Skeletal muscle cell (primary cell): Measurements from ENCODE around the gene PDIK1L.

ENCODE experiments used
- DNase-seq: peaks from one replicate; pipeline ENCODE4 v3.0.0-alpha.2; 2010; ENCODE audit warnings: low read depth
- H3K4me3 ChIP-seq: 2 replicates; pipeline ENCODE4 v1.5.1; 2011; ENCODE audit warnings: low read depth, mild to moderate bottlenecking, control low read depth, low read length, moderate library complexity

The PDIK1L gene

GRCh38 chr1:26145041-26145959 lies 33.7 kb downstream of the PDIK1L start:
- H3K4me3 ChIP-seq = no peak overlapping the region
- peak; percentile 39 for DNase-seq

- H3K4me3 ChIP-seq = no peak overlapping the region
- DNase-seq = no peak
These were observed 34.3 kb downstream of the PDIK1L start for GRCh38 chr1:26145960-26146294.

- DNase-seq = no peak
- H3K4me3 ChIP-seq = no peak overlapping the region
These were observed 37.3 kb downstream of the PDIK1L start for GRCh38 chr1:26148887-26149286.

GRCh38 chr1:26153966-26154532 lies 42.4 kb downstream of the PDIK1L start:
- DNase-seq = no peak

DNA sequence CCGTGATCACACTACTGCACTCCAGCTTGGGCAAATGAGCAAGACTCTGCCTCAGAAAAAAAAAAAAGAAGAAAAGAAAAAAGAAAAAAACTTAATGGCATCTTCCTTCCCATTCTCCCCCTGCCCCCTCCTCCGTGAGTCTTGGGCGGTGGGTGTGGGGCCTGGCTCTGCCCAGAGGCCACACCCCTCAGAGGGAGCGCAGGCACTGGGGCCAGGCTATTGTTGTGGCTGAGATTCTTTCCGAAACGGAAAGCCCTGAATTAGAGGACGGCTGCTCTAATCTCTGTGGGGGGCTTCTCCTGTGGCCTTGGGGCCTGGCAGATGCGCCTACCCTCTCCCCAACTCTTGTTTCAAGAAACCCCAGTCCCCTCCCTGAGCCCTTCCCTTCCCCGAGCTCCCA lies 43.1 kb downstream of the PDIK1L start:
- H3K4me3 ChIP-seq = no peak overlapping the region
- DNase-seq = no peak

More at GRCh38 chr1:26153966-26154532, 42.4 kb downstream of the PDIK1L start:
- no peak overlapping the region for H3K4me3 ChIP-seq

DNA sequence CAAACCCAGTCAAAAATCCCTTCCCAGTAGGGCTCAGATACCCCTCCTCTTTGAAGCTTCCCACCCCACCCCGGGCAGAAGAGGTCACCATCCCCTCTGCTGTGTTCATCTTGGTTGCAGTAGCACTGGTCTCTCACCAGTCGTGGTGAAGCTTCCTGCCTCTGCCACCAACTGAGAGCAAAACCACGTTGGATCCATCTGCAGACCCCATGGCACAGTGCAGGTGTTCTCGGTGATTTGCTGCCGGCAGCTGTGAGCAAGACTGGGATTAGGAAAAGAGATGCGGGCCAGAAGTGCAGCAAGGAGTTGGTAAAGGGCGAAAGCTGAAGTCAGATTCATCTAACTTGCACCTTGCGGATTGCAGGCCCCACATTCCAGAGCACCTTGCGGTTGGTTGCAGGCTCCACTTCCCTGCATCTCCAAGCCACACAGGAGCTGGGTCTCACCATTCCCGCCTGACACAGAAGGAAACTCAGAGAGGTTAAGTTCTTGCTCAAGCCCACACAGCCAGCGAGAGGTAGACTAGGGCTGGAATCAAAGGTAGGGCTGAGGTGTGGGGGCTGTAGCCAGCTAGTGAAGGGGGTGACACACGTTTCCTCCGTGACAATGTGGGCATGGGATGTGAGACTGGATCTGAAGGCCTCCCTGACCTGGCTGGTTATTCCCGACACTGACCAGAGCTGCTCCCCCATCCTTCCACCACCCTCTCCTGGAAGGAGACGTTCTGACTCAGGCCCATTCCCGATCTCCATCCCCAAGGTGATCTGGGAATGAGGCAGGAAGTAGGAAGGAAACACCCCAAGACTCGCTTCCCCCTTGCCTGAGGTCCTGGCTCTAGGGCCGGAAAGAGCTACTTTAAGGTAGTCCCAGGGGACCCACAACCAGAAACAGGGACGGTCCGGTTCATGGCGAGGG lies 44.0 kb downstream of the PDIK1L start:
- no peak for DNase-seq
- H3K4me3 ChIP-seq = no peak overlapping the region

DNA sequence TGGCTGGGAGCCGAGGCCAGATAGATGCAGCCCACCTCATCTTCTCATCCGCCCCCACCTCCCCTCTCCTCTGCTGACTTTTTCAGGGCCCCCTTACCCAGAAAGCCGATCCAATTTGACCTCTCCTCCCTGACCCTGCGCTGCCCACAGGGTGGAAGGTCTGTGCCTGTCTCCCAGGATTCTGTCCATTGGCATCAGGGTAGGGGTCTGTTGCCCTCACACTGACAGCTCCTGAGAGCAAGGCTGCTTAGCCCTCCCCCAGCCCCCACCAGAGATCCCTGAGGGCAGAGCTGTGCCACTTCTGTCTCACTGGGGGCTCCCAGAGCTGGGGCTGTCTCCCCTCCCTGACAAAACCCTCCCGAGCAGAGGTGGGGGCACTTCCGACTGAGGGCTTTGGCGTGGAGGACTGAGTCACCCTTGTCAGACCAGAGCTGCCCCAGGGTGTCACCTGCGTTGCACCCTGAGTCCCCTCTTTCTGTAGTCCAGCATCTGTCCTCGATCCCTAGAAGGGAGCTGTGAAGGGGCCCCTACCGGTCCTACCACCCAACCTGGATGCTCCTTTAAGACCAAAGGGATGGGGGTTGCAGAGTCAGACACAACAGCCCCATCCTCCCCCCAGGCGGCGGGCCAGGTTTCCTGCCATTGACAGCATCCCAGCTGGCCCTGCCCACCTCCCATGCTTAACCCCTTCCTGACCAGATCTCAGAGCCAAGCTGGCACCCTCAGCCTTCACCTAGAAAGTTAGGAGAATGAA lies 44.8 kb downstream of the PDIK1L start:
- DNase-seq = no peak
- no peak overlapping the region for H3K4me3 ChIP-seq

DNA sequence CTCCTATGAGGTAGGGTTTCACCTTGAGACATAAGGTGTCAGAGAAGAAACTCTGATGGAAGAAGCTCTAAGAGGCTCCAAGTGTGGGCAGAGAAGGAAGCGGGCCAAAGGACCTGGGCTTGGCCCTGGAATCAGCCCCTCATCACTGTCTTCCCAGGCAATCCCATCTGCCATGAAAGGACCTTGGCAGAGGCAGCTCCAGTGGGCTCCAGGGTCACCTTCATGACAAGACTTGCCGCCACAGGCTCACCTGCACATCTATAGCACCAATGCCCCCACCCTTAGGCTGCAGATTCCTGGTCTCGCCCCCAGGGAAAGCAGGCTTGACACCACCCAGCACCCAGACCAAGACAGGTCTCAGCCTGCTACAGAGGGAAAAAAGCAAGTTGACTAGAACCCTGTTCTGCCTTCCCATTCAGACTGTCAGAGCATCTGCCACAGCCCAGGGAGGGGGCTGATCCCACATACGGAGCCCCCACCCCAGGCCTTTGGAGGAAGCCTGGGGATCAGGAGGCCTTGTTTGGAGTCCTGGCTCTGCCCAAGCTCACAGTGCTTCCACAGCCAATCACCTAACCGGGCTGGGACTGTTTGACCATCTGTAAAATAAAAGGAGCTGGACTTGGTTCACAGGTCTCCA lies 46.8 kb downstream of the PDIK1L start:
- no peak for DNase-seq

DNA sequence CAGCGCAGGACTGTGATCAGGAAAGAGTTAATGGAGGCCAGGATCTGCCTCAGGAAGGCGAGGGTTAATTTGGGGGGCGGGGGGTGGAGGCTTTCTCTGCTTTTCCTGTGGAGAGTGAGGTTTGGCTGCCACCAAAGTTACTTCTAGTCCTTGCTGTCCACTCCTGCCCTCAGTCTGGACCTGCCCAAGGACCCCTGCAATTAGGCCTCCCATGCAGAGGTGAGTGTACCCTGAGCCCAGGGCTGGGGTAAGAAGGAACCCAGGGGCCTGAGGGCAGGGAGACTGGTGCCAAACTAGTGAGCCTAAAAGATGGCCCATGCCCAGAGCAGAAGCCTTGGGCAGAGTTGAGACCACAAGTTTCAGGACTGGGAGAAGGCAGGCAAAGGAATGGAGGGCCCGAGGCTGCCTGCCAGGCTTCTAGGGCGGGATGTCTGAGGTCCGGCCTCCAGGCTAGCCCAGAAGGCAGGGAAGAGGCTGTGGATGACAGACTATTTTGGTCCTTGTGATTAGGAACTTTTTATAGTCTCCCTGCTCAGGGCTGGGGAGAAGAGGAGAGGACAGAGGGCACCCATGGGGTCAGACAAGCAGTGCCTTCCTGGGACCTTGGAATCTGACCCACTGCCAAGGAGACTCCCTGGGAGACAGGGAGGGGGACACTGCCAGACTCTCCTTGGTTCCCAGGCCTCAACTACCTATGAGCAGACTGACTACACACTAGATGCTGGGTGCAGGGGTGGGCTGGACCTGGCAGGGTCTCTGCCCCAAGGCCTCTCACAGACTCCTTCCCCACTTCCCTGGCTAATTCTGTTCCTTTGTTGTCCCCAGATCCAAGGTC lies 47.5 kb downstream of the PDIK1L start, which contains the start of gene FAM110D:
FAM110D (plus strand) TSS at position 172 of the 835 bp plus-strand sequence. CDS start 2,213 bp downstream, outside the sequence.
- no peak for DNase-seq
- H3K4me3 ChIP-seq = no peak within 1 kb of the TSS

More for the DNA sequence above, 46.8 kb downstream of the PDIK1L start:
- H3K4me3 ChIP-seq = no peak overlapping the region

GRCh38 chr1:26159743-26160039 lies 48.1 kb downstream of the PDIK1L start:
- DNase-seq = no peak
- no peak overlapping the region for H3K4me3 ChIP-seq

- peak overlapping the region; percentile 46 for H3K4me3 ChIP-seq
- no peak for DNase-seq
These were observed 49.1 kb downstream of the PDIK1L start for GRCh38 chr1:26160527-26161414.

DNA sequence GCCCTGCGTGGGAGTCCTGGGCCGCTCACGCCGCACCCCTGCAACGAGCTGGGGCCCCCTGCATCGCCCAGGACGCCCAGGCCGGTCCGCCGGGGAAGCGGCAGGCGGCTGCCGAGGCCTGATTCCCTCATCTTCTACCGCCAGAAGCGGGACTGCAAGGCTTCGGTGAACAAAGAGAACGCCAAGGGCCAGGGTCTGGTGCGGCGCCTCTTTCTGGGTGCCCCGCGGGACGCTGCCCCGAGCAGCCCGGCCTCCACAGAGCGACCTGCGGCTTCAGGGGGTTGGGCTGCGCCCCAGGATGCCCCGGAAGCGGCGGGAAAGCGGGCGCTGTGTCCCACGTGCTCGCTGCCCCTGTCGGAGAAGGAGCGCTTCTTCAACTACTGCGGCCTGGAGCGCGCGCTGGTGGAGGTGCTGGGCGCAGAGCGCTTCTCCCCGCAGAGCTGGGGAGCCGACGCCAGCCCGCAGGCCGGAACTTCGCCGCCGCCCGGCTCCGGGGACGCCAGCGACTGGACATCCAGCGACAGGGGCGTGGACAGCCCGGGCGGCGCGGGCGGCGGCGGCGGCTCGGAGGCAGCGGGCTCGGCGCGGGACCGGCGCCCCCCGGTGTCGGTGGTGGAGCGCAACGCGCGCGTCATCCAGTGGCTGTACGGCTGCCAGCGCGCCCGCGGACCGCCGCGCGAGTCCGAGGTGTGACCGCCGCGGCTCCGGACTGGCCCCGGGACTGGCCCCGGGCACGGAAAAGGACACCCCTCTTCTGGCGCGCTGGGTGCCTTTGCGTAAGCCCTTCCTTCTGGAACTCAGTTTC lies 50.0 kb downstream of the PDIK1L start:
- H3K4me3 ChIP-seq = peak overlapping the region; percentile 46
- no peak for DNase-seq

DNA sequence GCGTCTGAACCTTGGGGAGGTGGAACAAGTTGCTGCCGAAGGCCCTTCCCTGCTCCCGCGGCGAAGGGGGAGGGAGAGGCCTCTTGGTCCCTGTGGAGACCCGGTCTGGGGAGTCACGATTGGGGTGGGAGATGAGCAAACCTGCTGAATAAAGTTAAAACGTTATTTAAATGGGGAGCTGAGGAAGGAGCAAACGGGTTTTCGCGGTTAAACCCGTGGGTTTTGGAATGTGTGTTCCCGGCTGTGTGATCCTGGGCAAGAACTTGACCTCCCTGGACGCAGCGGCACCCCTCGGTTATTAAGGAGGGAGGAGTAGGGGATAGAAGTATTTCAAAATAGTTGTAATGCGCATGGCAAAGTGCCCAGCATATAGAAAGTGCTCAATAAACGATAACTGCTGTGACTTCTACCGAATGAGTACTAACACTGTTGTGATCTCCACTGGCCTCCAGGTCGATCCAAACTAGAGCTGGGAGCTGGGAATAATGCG lies 50.6 kb downstream of the PDIK1L start:
- H3K4me3 ChIP-seq = peak overlapping the region; percentile 46
- no peak for DNase-seq

GRCh38 chr1:26163684-26164035 lies 52.0 kb downstream of the PDIK1L start:
- peak overlapping the region; percentile 36 for H3K4me3 ChIP-seq
- DNase-seq = no peak

- H3K4me3 ChIP-seq = peak overlapping the region; percentile 36
- no peak for DNase-seq
These were observed 52.6 kb downstream of the PDIK1L start for GRCh38 chr1:26164036-26164860.
